Omental fat pad (tissue), 4 donors: ENCODE results near the gene CTNNAL1. TPM values are rescaled to one million over a fixed set of nuclear protein-coding genes. Genes with fewer than 3 reads are reported as not detected.

Experiments
- ATAC-seq: fragments of 150-250 bp; one replicate; pipeline ENCODE4 v1.9.1; 2016; ENCODE audit warnings: mild to moderate bottlenecking, moderate library complexity; ENCODE audit not compliant: low FRiP score
- DNase-seq: peaks from one replicate; pipeline ENCODE4 v3.0.0-alpha.2; 2019; ENCODE audit warnings: low spot score
- total RNA-seq, 4 donors: library from RNA; depleted of rRNA; stranded (reverse); fragments of >200 nt; gene quantifications; one replicate each; pipeline ENCODE4 v1.1.0, GENCODE V29; 2016
- TF ChIP-seq, protein P1 (sequence below), 3 donors: fragments of 450-650 bp; IDR thresholded peaks; one replicate each; pipeline ENCODE4 v1.5.1; 2016 to 2017; ENCODE audit warnings: antibody characterized with exemption in 3 of 3, mild to moderate bottlenecking in 3 of 3, moderate library complexity in 2 of 3

The CTNNAL1 gene
- total RNA-seq, 4 donors from 2014 or later: 34.5 to 57.3 (median 46.5) TPM

DNA sequence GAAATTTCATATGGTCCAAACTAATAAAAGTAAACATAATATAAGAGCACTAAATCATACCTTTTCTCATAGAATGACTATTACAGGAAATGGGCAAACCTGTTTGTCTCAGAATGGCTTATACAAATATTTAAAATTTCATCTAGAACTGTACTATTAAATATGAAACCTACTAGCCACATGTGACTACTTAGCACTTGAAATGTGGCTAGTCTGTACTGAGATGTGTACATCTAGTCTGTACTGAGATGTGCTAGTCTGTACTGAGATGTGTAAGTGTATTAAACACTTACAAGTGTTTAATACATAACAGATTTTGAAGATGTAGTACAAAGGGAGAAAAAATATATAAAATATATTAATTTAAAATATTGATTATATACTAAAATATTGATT lies 56.7 kb downstream of the CTNNAL1 start:
- TF ChIP-seq, protein P1, sequence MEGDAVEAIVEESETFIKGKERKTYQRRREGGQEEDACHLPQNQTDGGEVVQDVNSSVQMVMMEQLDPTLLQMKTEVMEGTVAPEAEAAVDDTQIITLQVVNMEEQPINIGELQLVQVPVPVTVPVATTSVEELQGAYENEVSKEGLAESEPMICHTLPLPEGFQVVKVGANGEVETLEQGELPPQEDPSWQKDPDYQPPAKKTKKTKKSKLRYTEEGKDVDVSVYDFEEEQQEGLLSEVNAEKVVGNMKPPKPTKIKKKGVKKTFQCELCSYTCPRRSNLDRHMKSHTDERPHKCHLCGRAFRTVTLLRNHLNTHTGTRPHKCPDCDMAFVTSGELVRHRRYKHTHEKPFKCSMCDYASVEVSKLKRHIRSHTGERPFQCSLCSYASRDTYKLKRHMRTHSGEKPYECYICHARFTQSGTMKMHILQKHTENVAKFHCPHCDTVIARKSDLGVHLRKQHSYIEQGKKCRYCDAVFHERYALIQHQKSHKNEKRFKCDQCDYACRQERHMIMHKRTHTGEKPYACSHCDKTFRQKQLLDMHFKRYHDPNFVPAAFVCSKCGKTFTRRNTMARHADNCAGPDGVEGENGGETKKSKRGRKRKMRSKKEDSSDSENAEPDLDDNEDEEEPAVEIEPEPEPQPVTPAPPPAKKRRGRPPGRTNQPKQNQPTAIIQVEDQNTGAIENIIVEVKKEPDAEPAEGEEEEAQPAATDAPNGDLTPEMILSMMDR (IDR thresholded peaks at IDR 0.05): no peak
- no peak for ATAC-seq
- no peak for DNase-seq

DNA sequence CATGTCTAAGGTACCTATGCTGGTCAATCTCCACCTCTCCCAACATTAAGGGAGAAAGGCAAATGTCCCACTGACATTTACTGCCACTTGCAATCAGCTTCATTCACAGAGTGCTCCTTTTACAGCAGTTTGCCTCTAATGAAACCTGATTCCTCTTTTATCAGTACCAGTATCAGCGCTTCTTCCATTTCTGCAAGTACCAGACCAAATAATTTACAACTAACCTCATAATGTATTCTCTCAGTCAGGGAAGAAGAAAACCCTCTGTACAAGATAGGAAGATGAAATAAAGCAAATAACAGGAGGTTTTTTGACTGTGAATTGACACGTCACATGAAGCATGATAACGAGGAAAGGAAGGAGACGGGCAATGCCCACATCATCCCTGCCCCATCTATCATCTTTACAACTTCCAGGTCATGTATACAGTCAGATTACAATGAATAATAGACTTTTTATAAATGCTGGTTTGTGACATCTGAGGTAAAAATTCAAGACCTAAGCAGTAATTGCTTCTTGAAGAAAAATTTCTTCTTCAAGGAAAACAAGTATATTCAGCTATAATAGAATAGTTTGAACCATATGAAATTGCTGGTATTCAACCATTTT lies 57.2 kb downstream of the CTNNAL1 start:
- DNase-seq (no peak), ATAC-seq (no peak)
- TF ChIP-seq, protein P1 (IDR thresholded peaks at IDR 0.05): no peak

DNA sequence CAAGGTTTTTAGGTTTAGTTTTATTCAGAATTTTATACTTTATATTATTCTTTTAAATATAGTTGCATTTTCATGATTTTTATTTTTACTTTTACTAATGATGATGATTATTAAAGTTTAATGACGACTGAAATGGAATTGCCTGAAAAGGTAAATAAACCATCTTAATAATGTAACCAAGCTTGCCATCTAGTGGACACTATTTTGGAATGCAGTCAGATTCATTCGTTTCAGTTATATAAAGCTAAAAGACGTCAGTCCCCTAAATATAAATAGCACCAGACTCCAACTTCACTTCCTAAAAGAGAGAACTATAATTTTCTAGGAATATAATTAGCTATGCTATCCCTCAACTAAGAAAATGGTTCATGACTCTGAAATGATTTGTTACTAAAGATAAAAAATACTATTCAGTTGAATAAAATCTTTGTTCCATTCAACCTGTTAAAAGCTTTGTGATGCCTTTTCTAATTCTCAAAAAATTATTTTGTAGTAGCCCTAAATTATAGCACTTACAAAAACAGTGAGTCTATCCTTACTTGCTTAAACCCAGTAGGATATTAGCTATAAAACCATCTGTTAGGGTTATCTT lies 59.2 kb downstream of the CTNNAL1 start:
- DNase-seq (no peak), ATAC-seq (no peak)
- TF ChIP-seq, protein P1 (IDR thresholded peaks at IDR 0.05): no peak

DNA sequence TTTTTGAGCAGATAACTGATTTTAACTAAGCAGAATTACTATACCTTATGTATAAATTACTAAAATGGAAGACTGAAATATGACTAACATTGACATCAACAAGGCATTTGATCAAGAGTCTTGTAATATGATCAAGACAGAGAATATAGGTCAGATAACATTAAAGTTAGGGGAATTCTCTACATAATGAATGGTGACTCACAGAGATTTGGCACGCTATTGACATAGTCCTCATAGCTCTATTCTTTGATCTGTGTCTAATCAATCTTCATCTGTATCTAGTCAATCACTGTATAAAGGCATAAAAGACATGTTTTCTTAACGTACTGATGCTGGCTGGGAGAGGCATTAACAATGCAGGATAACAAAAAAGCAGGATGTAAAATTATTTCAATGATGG lies 61.7 kb downstream of the CTNNAL1 start:
- ATAC-seq: no peak
- TF ChIP-seq, protein P1 (IDR thresholded peaks at IDR 0.05): no peak
- no peak for DNase-seq

DNA sequence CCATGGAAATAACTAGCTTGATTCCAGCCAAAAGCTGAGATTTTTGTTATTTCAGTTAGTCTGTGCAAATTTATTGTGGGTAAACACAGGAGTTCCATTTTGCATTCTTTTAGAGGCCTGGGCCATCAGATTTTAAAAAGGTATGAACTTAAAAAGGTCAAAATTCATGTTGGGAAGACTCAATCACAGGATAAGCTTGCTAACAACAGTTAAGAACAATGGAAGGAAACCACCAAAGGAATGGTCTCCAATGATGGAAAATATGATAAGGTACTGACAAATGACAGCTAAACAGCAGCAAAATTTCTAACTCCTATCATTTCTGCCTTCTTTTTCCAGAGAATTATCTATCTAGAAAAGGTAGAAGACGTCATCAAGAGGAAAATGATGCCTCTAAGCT lies 63.1 kb downstream of the CTNNAL1 start:
- TF ChIP-seq, protein P1 (IDR thresholded peaks at IDR 0.05): no peak
- ATAC-seq: no peak
- DNase-seq: no peak

DNA sequence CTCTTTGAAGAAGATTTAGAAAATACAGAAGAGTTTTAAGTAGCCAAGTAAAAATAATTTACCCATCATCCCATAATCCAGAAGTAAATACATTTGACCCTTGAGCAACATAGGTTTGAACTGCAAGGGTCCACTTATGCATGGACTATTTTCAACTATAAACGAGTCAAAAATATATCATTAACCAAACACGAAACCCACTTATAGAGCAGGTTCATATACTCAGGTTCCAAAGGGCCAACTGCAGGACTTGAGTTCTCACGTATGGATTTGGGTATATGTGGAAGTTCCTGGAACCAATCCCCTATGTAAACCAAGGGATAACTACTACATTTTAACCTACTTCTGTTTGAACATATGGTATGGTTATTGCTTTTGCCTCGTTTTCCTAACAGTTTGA lies 73.3 kb downstream of the CTNNAL1 start:
- TF ChIP-seq, protein P1 (IDR thresholded peaks at IDR 0.05): no peak
- DNase-seq (no peak), ATAC-seq (no peak)
